Measurements from ENCODE around the gene RPN2.
A peak's percentile ranks its signal among the peaks of the same experiment; 100 is the strongest.

DNA sequence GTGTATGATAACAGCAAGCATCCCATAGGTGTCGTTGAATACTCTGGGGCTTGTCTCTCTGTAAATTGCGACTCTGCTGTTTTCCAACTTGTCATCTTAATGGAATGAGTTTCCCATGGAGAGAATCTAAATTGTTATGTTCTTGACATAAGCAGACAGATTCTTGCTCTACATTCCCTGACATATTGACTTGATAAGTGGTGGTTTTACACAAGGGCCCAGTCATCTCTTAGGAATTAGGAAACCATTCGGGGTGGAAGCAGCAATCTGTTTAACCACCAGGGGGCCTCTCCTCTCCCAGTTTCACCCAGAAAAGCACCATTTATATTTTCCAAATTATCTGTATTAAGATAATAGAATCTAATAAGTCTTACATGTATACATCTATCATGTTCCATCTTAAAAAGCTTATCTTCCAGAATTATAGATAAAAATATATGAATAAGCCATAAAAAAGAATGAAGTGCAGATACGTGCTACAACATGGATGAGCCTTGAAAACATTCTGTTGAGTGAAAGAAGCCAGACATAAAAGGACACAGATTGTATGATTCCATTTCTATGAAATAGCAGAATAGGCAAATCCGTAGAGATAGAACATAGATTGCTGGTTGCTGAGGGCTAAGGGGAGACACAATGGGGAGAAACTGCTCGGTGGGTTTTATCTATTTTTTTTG, 23.3 kb downstream of the RPN2 start:
- peak; percentile 90 for TF ChIP-seq CTCF (conservative IDR thresholded peaks at IDR 0.05; ENCODE audit: low read depth, low read length)
- TF ChIP-seq EZH2 (IDR thresholded peaks at IDR 0.05; ENCODE audit: borderline replicate concordance, low read depth, low read length, poor library complexity, severe bottlenecking) = no peak
